ENCODE measurements around the gene TBCC. TPM values are rescaled to one million over a fixed set of nuclear protein-coding genes. Genes with fewer than 3 reads are reported as not detected.

TBCC gene
- total and polyA plus RNA-seq, 4 donors = 6.9 to 13.5 (median 11.7) TPM

Other genes with a start within 250 kb of the TBCC start
- 10 to 100 TPM; 31.5 to 32.9 TPM for gene UBR2, start 182.1 kb downstream of the TBCC start, total RNA-seq
- gene UBR2, start 182.1 kb downstream of the TBCC start, polyA plus RNA-seq = 1 to 10 TPM; 6.3 to 7.2 TPM
- gene PRPH2, start 23.5 kb downstream of the TBCC start, total RNA-seq = under 1 TPM; 0.08 to 0.33 TPM
- under 1 TPM; 0.06 to 0.17 TPM for gene PRPH2, start 23.5 kb downstream of the TBCC start, polyA plus RNA-seq
- gene BICRAL, start 35.9 kb upstream of the TBCC start, total RNA-seq = 1 to 10 TPM; 5.5 to 6.8 TPM
- 1 to 10 TPM; 1.7 to 2.3 TPM for gene BICRAL, start 35.9 kb upstream of the TBCC start, polyA plus RNA-seq
- 10 to 100 TPM; 51.9 to 63.8 TPM for gene RPL7L1, start 133.5 kb upstream of the TBCC start, total RNA-seq
- 10 to 100 TPM; 39.6 to 43.8 TPM for gene RPL7L1, start 133.5 kb upstream of the TBCC start, polyA plus RNA-seq
- 1 to 10 TPM in 1 of 2 donors, not detected in 1; 1.1 TPM for gene PTCRA, start 169.9 kb upstream of the TBCC start, total RNA-seq
- gene PTCRA, start 169.9 kb upstream of the TBCC start, polyA plus RNA-seq = under 1 TPM in 1 of 2 donors, not detected in 1; 0.63 TPM
- gene CNPY3, start 183.4 kb upstream of the TBCC start, total RNA-seq = 10 to 100 TPM; 17.2 to 18.0 TPM
- 10 to 100 TPM; 36.5 to 41.0 TPM for gene CNPY3, start 183.4 kb upstream of the TBCC start, polyA plus RNA-seq
- gene GNMT, start 214.7 kb upstream of the TBCC start, total RNA-seq = 100 to 1,000 TPM in 1 of 2 donors, 10 to 100 TPM in 1; 10.5 to 140 TPM
- gene GNMT, start 214.7 kb upstream of the TBCC start, polyA plus RNA-seq = 100 to 1,000 TPM; 119 to 163 TPM
- gene PEX6, start 233.1 kb upstream of the TBCC start, total RNA-seq = 10 to 100 TPM; 15.1 to 20.7 TPM
- 10 to 100 TPM in 1 of 2 donors, 1 to 10 TPM in 1; 5.4 to 15.4 TPM for gene PEX6, start 233.1 kb upstream of the TBCC start, polyA plus RNA-seq
- 10 to 100 TPM; 12.9 to 13.9 TPM for gene PPP2R5D, start 238.5 kb upstream of the TBCC start, total RNA-seq
- gene PPP2R5D, start 238.5 kb upstream of the TBCC start, polyA plus RNA-seq = 10 to 100 TPM in 1 of 2 donors, 1 to 10 TPM in 1; 6.7 to 13.5 TPM